ENCODE data around the gene MSMP. TPM values are rescaled to one million over a fixed set of nuclear protein-coding genes. Genes with fewer than 3 reads are reported as not detected.

MSMP gene
- total and polyA plus RNA-seq, 2 donors (not counting 1 experiment from before 2014, with no cell fraction given): 2.3 to 3.9 TPM

DNA sequence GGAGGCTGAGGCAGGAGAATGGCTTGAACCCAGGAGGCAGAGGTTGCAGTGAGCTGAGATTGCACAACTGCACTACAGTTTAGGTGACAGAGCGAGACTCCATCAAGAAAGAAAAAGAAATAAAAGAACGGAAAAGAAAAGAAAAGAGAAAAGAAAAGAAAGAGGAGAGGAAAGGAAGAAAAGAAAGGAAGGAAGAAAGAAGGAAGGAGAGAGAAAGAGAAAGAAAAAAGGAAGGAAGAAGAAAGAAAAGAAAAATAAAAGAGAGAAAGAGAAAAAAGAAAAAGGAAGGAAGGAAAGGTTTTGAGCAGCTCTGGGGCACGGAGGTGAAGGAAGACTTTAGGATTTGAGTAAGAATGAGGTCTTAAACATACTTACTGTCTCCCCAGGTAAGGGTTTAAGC lies 40.5 kb downstream of the MSMP start:
- Histone ChIP-seq H4K20me1 (ENCODE audit: control insufficient read depth, insufficient read depth, low read length, poor library complexity, severe bottlenecking) (peaks cover 27% of the 10 kb centered on the region), H3K9ac (ENCODE audit: low read length) (no peak overlapping the region), H3K9me3 (ENCODE audit: control extremely low read depth in 1 of 3, control insufficient read depth in 2 of 3, insufficient read depth in 1 of 3, low read length in 2 of 3) (no peaks in the 10 kb centered on the region), H3K27ac (ENCODE audit: low read length in 2 of 2) (no peak overlapping the region), H3K79me2 (ENCODE audit: control insufficient read depth, insufficient read depth, low read length) (peaks cover 44% of the 10 kb centered on the region), H3K4me1 (ENCODE audit: control insufficient read depth in 2 of 2, insufficient read depth in 2 of 2, low read length in 2 of 2) (peaks cover 3 to 8% of the 10 kb centered on the region in 2 donors), H3K4me3 (ENCODE audit: control extremely low read depth in 1 of 5, extremely low read depth in 1 of 5, insufficient read depth in 1 of 5, low read depth in 2 of 5, low read length in 4 of 5) (no peak overlapping the region), H3K27me3 (replicated peaks in 1 of 4; ENCODE audit: control extremely low read depth in 1 of 4, control insufficient read depth in 3 of 4, insufficient read depth in 4 of 4, low read length in 3 of 4) (no peaks in the 10 kb centered on the region), H3K4me2 (replicated peaks; ENCODE audit: low read depth, low read length, poor library complexity, severe bottlenecking) (no peak overlapping the region), H3K36me3 (replicated peaks in 1 of 2; ENCODE audit: control extremely low read depth in 1 of 2, control insufficient read depth in 1 of 2, extremely low read depth in 1 of 2, insufficient read depth in 2 of 2, low read length in 1 of 2) (peaks cover 8 to 91% of the 10 kb centered on the region in 2 experiments), H2AFZ (ENCODE audit: insufficient read depth, low read depth, low read length, poor library complexity, severe bottlenecking) (no peak overlapping the region)
- Mint-ChIP-seq H3K4me1 (peaks cover 9% of the 10 kb centered on the region), H3K4me3 (no peak overlapping the region), H3K27me3 (no peaks in the 10 kb centered on the region), H3K9me3 (ENCODE audit: insufficient read depth) (no peaks in the 10 kb centered on the region), H3K27ac (no peak overlapping the region)
- WGBS (ENCODE audit: insufficient coverage): 100% methylated on average over 1 of the region's 3 CpGs
- intact Hi-C loops (cut with micrococcal nuclease): no loop called here
- TF ChIP-seq, protein P1, sequence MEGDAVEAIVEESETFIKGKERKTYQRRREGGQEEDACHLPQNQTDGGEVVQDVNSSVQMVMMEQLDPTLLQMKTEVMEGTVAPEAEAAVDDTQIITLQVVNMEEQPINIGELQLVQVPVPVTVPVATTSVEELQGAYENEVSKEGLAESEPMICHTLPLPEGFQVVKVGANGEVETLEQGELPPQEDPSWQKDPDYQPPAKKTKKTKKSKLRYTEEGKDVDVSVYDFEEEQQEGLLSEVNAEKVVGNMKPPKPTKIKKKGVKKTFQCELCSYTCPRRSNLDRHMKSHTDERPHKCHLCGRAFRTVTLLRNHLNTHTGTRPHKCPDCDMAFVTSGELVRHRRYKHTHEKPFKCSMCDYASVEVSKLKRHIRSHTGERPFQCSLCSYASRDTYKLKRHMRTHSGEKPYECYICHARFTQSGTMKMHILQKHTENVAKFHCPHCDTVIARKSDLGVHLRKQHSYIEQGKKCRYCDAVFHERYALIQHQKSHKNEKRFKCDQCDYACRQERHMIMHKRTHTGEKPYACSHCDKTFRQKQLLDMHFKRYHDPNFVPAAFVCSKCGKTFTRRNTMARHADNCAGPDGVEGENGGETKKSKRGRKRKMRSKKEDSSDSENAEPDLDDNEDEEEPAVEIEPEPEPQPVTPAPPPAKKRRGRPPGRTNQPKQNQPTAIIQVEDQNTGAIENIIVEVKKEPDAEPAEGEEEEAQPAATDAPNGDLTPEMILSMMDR (IDR thresholded peaks at IDR 0.05): no peak
- no peak for TF ChIP-seq EZH2 (IDR thresholded peaks at IDR 0.05; ENCODE audit: borderline replicate concordance, insufficient read depth, low read depth, low read length, poor library complexity, severe bottlenecking)
- DNase-seq (no peak), ATAC-seq (ENCODE audit: low read depth) (no peak)
- POLR2A ChIA-PET: interaction anchor here (1.2 kb wide), 1 partner anchor 53 kb away, joined by 3 read pairs; no protein-coding TSS in a partner anchor
- CTCF ChIA-PET: interaction anchor here (1.0 to 20.4 kb wide), 3 partner anchors 12 to 19 kb away, joined by 3 to 195 read pairs (median 4); partner anchors contain the start of genes CREB3, TLN1 and TPM2

DNA sequence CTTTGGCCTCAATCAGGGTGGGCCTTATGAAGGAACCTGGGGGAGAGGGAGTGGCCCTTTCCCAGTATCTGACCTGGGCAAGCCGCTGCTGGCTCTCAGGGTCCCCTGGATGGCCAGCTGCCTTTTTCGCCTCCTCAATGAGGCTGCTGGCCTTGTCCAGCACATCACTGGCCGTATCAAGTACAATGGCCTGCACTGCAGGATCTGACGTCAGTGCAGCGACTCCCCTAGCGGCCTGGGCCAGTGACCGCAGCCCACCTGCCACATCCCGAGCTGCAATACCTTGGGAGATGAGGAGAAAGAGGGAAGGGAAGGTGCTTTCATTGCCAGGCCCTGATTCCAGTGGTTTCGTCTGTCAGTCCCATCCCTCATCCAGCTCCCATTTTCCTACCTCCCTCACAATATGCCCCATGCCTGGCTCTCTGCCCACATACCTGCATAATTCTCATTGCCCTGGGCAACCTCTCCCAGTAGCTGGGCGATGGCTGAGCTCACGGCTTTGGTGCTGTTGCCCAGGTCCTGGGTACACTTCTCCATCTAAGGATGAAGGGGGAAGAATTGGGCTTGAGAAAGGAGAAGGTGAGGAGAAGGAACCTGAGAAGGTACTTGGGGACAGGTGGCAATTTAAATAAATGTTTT lies 41.2 kb downstream of the MSMP start:
- no peak for TF ChIP-seq EZH2 (IDR thresholded peaks at IDR 0.05; ENCODE audit: borderline replicate concordance, insufficient read depth, low read depth, low read length, poor library complexity, severe bottlenecking)
- TF ChIP-seq, protein P1 (IDR thresholded peaks at IDR 0.05): no peak
- WGBS (ENCODE audit: insufficient coverage): 96% methylated on average over 9 of the region's 11 CpGs
- Histone ChIP-seq H3K9ac (ENCODE audit: low read length) (no peak overlapping the region), H4K20me1 (ENCODE audit: control insufficient read depth, insufficient read depth, low read length, poor library complexity, severe bottlenecking) (peaks cover 22% of the 10 kb centered on the region), H3K36me3 (replicated peaks in 1 of 2; ENCODE audit: control extremely low read depth in 1 of 2, control insufficient read depth in 1 of 2, extremely low read depth in 1 of 2, insufficient read depth in 2 of 2, low read length in 1 of 2) (peaks cover 8 to 91% of the 10 kb centered on the region in 2 experiments), H3K27ac (ENCODE audit: low read length in 2 of 2) (no peak overlapping the region), H3K4me3 (ENCODE audit: control extremely low read depth in 1 of 5, extremely low read depth in 1 of 5, insufficient read depth in 1 of 5, low read depth in 2 of 5, low read length in 4 of 5) (no peak overlapping the region), H3K9me3 (ENCODE audit: control extremely low read depth in 1 of 3, control insufficient read depth in 2 of 3, insufficient read depth in 1 of 3, low read length in 2 of 3) (no peaks in the 10 kb centered on the region), H3K79me2 (ENCODE audit: control insufficient read depth, insufficient read depth, low read length) (peaks cover 47% of the 10 kb centered on the region), H3K27me3 (replicated peaks in 1 of 4; ENCODE audit: control extremely low read depth in 1 of 4, control insufficient read depth in 3 of 4, insufficient read depth in 4 of 4, low read length in 3 of 4) (no peaks in the 10 kb centered on the region), H2AFZ (ENCODE audit: insufficient read depth, low read depth, low read length, poor library complexity, severe bottlenecking) (no peak overlapping the region), H3K4me2 (replicated peaks; ENCODE audit: low read depth, low read length, poor library complexity, severe bottlenecking) (no peak overlapping the region), H3K4me1 (ENCODE audit: control insufficient read depth in 2 of 2, insufficient read depth in 2 of 2, low read length in 2 of 2) (peaks cover 0 to 1% of the 10 kb centered on the region in 2 donors)
- Mint-ChIP-seq H3K4me3 (no peak overlapping the region), H3K27ac (no peak overlapping the region), H3K9me3 (ENCODE audit: insufficient read depth) (no peaks in the 10 kb centered on the region), H3K4me1 (peaks cover 3% of the 10 kb centered on the region), H3K27me3 (no peaks in the 10 kb centered on the region)
- intact Hi-C loops (cut with micrococcal nuclease): no loop called here
- DNase-seq (no peak), ATAC-seq (ENCODE audit: low read depth) (no peak)
- POLR2A ChIA-PET: no interaction called here
- CTCF ChIA-PET: interaction anchor here (1.2 to 20.4 kb wide), 2 partner anchors 18 to 19 kb away, joined by 3 to 195 read pairs; partner anchors contain the start of genes TLN1 and TPM2
